Hepatocyte (in vitro differentiated cells): ENCODE data around the gene MGST3.

Experiments used
- CTCF ChIP-seq: fragments of 200-600 bp; sonication (generic); IDR thresholded peaks from 2 replicates; pipeline ENCODE4 v1.5.1; 2016; ENCODE audit warnings: antibody characterized with exemption, mild to moderate bottlenecking; ENCODE audit not compliant: poor library complexity
- EZH2phosphoT487 ChIP-seq: fragments of 200-600 bp; sonication (generic); IDR thresholded peaks from one replicate; pipeline ENCODE4 v1.6.1; 2018; ENCODE audit warnings: antibody characterized with exemption, mild to moderate bottlenecking, low read depth, moderate library complexity; ENCODE audit not compliant: unreplicated experiment, severe bottlenecking

GRCh38 chr1:165630629-165631341 is at the start of gene MGST3:
- TF ChIP-seq EZH2phosphoT487 (no peak), CTCF (no peak)
